ENCODE results near the gene CST3.
A peak's percentile ranks its signal among the peaks of the same experiment; 100 is the strongest.
"Not testable (repeated sequence)": the region's sequence is repeated elsewhere in the genome, so short reads cannot be mapped to it uniquely, and the experiment has no call there.

The CST3 gene, protein sequence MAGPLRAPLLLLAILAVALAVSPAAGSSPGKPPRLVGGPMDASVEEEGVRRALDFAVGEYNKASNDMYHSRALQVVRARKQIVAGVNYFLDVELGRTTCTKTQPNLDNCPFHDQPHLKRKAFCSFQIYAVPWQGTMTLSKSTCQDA

DNA sequence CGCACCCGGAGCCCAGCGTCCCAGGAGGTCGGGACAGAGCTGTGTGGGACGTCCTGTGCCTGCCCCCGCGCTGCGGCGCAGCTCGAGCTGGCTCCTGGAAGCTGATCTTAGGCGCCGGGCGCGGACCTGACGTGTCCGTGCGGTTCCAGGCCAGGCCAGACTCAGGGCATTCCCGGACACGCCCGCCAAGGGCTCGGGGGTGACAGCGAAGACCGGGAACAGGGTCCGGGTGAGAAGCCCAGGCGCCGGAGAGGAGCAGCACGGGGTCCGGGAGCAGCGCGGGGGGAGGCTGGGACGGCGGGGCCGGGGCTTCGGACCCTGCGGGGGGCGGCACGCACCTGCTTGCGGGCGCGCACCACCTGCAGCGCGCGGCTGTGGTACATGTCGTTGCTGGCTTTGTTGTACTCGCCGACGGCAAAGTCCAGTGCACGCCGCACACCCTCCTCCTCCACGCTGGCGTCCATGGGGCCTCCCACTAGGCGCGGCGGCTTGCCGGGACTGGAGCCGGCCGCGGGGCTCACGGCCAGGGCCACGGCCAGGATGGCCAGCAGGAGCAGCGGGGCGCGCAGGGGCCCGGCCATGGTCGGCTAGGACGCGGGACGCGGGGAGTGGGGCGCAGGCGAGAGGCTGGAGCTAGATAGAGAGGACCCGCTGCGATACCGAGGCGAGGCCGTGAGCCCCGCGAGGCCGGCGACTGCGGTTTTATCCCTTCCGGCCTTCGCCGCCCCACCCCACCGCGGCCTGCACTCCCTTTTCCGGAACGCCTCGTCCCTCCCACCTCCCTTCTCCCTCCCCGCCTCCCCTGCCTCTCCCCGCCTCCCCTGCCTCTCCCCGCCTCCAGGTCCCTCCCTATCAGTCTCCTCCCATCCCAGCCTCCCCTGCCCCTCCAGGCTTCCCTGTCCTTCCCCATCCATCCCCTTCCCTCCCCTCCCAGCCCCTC lies at the start of gene CST3:
CST3 (minus strand) TSS at position 674 of the 940 bp plus-strand sequence; CDS start at position 581, 93 bp downstream.
- DNase-seq (ENCODE audit: low read depth in 2 of 2) = no peak

DNA sequence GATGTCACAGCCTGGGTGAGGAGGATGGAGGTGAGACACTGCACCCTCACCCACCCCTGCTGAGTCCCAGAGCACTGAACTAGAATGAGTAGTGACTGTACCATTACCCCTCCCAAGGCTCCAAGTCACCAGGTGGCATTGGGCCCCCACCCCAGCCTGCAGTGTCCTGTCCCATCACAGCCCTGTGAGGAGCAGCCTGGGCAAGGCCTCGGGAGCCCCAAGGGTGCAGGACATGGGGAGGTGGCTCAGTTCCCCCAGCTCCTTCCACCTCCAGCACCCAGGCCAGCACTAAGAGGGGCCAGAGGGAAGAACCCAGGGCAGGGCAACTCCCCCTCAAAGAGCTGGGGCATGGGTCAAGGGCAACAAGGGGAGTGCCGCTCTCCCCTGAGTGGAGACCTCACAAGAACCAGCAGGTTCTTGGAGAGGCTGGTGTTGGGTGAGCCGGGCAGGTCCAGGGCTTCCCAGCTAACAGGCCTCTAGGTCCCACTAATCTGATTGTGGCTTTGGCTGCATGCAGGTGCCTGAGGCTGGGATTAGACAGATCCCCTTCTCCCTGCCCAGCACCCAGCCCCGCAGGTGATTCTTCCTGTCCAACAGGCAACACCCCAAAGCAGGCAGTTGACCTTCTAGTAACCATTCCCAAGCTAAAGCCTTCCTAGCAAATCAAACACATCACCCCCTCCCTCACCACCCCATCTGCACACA lies 48.4 kb upstream of the CST3 start:
- no peak for DNase-seq (ENCODE audit: low read depth in 2 of 2)

DNA sequence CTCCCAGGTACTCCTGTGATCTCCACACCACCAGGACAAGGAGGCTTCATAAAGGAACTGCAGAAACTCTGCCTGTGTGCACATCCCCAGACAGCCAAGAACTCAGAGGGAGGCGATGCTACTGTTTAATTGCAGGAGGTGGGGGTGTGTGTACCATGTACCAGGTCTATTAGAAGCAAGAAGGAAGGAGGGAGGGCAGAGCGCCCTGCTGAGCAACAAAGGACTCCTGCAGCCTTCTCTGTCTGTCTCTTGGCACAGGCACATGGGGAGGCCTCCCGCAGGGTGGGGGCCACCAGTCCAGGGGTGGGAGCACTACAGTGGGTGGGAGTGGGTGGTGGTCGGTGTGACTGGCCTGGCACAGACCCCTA lies 47.8 kb upstream of the CST3 start:
- not testable (repeated sequence) for DNase-seq (ENCODE audit: low read depth in 2 of 2)

DNA sequence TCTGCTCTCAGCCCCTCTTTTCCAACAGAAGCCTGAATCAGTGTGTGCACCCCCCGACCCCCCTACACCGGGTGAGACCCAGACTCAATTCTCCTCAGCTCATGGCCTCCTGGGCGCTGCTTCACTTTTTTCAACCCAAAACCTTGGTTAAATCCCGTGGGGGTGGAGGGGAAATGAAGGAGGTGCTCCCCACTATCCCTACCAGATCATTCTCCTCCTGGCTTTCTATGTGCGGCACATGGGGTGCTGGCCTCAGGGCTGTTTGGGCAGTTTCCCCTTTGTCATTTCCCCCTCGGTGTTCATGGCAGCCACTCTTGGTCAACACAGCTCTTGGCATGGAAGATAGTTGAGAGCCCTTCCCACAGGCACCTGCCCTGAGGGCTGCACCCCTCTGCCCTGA lies 46.5 kb upstream of the CST3 start:
- no peak for DNase-seq (ENCODE audit: low read depth in 2 of 2)

DNA sequence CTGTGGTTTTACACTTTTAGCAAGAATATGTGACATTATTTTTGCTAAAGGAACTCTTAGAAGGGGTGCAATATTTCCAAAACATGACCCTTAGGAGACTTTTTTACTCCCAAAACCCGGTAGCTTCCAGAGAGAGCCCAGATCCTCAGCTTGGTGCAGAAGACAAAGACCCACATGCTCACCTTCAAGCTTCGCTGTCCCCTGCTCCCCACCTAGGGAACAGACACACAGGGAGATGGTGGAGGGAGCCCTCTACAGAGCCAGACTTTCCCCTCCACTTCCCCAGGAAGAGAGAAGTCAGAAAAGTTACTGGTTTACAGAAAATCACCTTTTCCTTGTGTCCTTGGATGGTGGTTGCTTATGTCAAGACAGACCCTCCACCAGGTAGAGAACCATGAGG lies 46.1 kb upstream of the CST3 start:
- DNase-seq (ENCODE audit: low read depth in 2 of 2) = no peak

DNA sequence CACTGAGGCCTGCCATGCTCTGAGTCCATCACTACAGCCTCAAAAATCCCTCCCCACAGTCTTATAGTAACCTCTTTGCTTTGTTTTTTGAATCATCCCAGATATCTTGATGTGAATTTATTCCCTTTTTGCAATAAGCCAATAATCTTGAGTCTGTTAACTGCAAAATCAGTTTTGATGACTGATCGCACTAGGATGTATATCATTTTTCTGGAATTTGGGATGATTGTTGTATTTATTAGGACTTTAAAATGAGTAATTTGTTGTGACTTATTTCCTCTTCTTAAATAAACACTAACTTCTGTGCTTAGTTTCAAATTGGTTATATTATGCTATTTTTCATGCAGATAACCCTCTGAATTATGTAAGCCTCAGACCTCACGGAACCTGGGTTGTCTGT lies 45.5 kb upstream of the CST3 start:
- no peak for DNase-seq (ENCODE audit: low read depth in 2 of 2)

DNA sequence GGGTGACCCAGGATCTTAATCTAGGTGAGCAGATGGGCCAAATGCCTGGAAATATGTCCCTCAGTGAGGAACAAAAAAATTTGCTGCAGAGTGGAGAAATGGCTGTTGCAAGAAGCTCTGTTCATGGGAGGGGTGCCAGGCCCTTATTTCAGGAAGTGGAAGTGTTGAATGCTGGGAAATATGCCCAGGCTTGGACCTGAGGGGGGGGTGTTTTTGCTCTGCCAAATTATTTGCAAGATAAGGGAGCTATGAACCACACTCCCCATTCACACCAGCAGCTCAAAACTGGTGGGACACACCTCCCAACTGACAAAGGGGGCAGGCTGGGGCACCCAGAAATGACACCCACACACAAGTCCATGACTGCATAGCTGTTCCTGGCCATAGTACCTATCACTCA lies 42.4 kb upstream of the CST3 start:
- DNase-seq (ENCODE audit: low read depth in 2 of 2) = no peak

DNA sequence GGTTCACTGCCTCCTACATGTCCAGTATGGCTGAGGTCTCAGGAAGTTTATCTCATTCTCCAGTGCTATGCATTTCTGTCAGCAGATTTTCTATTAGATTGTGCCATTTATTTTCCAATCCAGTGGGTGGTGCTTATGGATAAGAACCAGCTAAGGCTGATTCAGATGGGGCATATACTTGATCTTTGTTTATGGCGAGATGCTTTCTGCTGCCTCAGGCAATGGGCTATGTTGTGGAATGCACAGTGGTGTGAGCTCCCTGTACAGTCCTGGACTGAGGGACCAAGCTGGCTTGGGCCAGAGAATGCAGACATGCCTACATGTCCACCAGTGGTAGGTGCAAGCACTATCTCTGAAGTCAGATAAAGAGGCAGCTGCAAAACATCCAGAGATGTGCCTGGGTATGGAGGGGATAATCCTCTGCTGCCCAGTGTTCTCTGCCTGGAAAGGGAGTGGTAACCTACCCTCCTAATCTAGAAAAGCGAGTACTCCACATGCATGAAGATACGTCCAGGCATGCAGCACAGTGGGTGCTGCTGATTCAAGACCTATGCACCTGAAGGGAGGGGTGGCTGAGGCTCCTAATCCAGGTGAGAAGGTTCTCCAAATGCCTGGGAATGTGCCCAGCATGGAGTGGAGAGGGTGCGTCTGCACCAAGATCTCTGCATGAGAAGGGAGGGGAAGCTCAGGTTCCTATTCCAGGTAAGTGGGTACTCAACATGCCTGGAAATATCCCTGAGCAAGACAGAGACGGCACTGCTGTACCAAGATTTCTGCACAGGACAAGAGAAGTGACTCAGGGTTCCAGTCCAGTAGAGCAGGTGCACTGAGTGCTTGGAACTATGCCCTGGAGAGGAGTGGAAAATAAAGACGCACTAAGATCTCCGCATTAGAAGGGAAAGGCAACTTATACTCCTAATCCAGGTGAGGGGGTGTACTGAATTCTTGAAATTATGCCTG lies 41.7 kb upstream of the CST3 start:
- DNase-seq (ENCODE audit: low read depth in 2 of 2) = no peak

DNA sequence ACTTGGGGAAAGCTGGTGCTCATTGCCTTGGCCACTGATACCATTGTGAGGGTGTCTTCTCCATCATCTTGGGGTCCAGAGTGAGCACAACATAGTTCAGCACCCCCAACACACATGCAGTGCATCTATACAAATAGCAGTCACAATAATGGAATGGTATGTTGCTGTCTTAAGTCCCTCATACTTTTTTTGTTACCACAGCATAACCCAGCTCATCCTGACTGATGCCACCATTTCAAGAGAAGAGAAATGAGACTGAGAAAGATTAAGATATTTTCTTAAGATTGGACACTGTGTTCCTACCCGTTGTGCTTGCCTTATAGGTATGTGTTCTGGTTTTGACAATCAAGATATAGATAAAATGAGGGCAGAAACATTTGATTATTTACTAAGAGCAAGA lies 35.5 kb upstream of the CST3 start:
- DNase-seq (ENCODE audit: low read depth in 2 of 2) = no peak

DNA sequence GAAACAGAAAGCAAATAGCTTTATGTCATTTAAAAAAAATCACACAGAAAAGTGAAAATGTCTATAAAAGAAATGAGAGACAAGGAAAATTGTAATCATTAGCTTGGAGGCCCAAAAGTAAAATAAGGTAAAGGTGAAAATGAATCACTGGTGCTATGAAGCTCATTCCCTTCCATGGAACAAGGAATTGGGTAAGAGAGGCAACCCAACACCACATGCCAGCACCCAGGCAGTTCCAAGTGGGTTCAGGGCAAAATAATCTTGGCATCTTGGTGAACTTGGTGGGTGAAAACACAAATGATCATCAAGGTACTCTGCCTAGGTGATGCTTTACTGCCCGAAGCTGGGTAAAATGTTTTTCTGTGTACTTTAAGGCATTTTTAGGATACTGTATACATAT lies 34.4 kb upstream of the CST3 start:
- no peak for DNase-seq (ENCODE audit: low read depth in 2 of 2)

DNA sequence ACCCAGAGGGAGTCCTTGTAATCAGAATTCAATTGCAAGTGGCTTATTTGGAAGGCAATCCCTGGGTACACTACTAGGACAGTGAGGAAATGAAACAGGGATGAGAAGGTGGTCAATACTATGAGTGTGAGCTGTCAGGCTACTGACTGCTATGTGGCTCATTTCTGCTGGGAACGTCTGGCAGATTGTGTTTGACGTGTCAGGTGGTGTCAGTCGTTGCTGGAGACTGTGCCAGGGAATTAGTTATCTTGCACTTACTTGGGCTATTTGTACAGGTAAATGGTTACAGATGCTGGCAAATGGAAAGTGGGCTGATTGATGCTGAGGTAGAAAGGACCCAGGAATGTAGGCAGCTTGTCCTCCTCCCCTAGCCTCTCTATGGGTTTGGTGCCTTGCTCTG lies 33.7 kb upstream of the CST3 start:
- DNase-seq (ENCODE audit: low read depth in 2 of 2) = no peak

DNA sequence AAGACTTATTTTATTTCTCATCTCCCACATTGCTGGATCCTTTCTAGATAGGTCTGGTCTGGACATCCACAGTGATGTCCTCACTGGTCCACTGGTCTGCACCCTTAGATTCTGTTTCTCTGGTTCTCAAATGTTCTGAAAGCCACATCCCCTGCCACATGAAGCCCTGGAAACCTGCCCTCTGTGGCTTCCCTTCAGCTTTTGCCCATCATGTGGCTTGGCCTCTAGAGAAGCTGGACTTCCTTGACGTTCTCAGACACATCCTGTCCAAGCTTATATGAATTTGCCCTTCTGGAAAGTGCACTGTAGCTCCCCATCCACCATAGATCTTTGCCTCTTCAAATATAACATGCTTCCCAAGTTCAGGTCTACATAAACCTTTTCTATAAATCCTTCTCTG lies 32.6 kb upstream of the CST3 start:
- no peak for DNase-seq (ENCODE audit: low read depth in 2 of 2)

DNA sequence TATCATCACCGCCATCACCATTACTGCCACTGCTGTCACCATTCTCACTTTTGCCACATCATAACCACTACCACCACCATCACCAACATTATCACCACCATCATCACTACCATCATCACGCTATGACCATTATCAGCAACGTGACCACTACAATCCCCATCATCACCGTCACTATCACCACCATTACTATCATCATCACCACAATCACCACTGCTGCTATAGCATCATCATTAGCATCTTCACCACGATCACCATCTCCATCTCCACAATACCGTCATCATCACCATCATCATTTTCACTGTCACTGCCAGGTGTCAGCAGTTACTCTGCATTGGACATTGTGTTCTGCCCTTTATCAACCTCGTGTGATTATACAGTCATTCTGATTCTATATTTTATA lies 32.1 kb upstream of the CST3 start:
- no peak for DNase-seq (ENCODE audit: low read depth in 2 of 2)

DNA sequence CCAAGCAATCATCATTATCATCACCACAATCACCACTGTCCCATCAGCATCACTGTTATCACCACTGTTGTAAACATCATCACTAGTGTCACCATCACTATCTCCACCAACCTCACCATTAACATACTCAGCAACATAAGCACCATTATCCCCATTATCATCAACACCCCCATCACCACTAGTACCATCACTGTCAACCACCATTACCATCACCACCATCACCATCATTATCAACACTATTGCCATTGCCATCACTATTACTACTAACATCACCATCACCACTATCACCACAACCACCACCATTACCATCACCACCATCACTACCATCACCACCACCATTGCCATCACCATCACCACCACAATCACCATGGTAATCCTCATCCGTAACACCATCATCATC lies 31.6 kb upstream of the CST3 start:
- no peak for DNase-seq (ENCODE audit: low read depth in 2 of 2)

DNA sequence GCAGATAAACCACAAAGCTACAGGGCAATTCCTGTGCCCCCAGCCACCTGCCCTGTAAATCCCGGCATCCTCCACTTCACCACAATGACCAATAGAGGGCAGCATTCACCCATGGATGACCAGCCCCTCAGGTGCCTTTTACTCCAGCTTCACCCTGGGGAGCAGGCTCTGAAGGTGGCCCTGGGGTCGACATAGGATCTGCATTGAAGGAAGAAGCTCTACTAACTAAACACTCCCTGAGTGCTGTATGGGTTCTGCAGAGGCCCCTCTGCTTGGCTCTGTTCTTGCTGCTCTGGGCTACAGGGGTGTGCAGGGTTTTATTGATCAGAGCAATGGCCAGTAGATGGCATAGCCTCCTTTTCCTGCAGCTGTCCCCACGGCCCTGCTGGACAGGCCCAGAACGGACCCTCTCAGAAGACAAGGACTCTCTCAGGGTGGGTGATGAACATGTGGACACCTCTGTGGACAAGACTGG lies 30.8 kb upstream of the CST3 start:
- DNase-seq (ENCODE audit: low read depth in 2 of 2) = peak in 1 of 2 donors; percentile 6

DNA sequence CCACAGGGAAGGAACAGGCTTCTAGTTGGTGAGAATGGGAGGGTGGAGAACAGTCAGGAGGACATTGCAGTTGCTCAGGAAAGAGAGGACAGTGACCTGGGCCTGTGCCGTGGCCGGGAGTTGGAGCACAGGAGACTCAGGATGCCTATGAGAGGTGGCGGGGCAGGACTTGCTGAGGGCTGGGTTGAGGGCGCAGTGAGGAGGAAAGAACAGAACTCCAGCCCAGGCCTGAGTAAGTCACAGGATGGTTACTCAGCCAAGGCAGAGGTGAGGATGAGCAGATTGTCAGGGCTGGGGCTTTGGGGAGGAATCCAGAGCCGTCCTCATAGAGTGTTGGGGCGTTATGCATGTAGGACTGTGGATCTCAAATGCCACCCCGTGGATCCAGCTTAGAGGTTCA lies 29.9 kb upstream of the CST3 start:
- DNase-seq (ENCODE audit: low read depth in 2 of 2) = no peak

DNA sequence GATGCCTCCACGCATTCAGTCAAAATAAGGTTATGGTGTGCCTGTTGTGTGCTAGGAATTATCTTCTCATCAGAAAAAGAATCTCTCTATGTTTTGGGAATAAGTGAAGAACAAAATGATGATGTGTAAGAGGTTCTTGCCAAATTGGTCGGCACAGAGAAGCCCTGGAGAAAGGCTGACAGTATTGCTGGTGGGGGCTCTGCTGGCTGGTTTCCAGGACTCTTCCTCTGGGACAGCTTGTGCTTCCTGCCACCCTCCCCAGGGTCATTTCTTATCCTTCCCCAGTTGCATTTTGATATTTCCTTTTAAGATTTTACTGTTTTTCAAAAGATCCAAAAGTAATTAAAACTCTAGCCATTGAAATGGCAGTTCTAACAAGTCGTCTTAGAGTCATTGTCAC lies 28.9 kb upstream of the CST3 start:
- DNase-seq (ENCODE audit: low read depth in 2 of 2) = no peak

DNA sequence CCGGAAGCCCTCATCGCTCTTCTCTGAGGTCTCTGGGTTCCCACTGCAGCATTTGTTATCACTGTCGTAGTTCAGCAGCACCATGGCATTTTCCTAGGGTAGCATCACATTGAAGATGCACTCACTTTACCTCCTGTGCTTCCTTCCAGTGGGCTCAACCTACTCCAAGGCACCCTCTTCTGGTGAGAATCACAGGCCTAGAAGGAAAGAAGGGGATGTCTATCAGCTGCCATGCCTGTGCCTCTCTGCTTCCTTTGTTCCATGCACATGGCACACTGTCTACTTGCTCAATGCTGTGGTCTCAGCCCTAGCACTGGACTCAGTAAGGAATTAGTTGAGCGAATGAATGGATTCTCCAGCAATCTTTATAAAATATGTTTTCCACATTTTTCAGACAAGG lies 28.4 kb upstream of the CST3 start:
- DNase-seq (ENCODE audit: low read depth in 2 of 2) = no peak

DNA sequence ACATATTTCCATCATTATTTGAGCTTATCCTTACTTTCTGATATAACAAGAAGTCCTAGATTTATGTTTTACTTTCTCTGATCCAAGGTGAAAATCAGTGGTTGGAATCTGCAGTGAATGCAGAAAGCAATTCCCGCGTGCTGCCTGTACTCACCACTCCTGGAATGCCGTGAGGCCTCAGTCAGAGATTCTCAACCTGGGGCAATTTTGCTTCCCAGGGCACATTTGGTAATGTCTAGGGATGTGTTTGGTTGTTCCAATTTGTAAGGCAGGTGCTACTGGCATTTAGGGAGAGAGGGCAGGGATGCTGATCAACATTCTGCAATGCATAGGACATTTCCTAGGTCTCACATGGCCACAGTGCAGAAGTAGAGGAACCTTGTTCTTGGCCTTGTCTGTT lies 27.2 kb upstream of the CST3 start:
- DNase-seq (ENCODE audit: low read depth in 2 of 2) = no peak

DNA sequence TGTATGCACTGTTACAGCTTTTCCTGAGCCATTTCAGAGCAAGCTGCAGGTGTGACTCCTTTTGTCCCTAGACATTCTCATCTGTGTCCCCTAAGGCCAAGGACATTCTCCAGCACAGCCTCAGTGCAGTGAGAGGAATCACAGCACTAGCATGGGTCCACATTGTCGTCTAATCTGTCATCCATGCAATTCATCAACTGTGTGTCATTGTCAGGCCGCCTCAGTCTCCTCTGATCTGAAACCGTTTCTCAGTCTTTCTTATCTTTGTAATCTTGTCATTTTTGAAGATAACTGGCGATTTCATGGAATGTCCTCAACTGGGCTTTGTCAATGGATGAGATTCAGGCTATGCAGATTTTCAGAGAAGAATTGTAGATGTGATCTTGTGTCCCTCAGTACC lies 26.3 kb upstream of the CST3 start:
- not testable (repeated sequence) for DNase-seq (ENCODE audit: low read depth in 2 of 2)

DNA sequence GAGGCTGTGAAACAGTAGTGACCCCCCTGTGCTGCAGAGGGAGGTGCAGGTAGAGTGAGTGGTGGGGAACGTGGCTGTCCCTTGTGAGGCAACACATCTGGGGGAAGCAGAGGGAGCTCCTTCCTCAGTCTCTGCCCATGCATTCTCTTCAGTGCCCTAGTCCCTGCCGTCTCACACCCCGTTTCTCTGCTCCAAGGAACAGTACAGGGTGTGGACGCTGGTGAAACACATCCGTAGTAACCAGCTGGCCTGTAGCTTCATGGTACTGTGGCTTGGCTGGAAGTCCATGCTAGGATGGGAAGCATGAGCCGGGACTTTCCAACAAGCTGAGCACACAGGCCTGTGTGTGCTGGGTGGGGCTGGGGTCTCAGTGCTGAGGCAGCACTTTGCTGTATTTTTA lies 25.4 kb upstream of the CST3 start:
- DNase-seq (ENCODE audit: low read depth in 2 of 2) = no peak

All from stimulated activated CD8-positive, alpha-beta memory T cell treated with anti-CD3 and anti-CD28 coated beads, Interleukin-15, amount 100 ng/mL, for 48 hours (primary cell).